Muscle of back (tissue), 11 donors: ENCODE measurements around the gene ENOX2. TPM values are rescaled to one million over a fixed set of nuclear protein-coding genes. Genes with fewer than 3 reads are reported as not detected.

ENCODE experiments used
- DNase-seq, 3 donors: peaks; one replicate each; pipeline versions ENCODE4 v3.0.0 to v3.0.0-alpha.2; 2013
- polyA plus RNA-seq, 10 donors: library from polyadenylated mRNA; unstranded; fragments of 120-200 nt; gene quantifications; one replicate each; pipeline ENCODE4 v1.2.1, GENCODE V29; 2013; ENCODE audit not compliant: insufficient read length in 10 of 10

ENOX2 gene
- polyA plus RNA-seq, 10 donors, result 6.7 to 22.0 (median 12.1) TPM

- no peak for DNase-seq
Measured at GRCh38 chrX:130631011-130631410, 272.0 kb downstream of the ENOX2 start.

GRCh38 chrX:130628516-130628915, 274.5 kb downstream of the ENOX2 start:
- no peak for DNase-seq

GRCh38 chrX:130626521-130626920, 276.5 kb downstream of the ENOX2 start:
- DNase-seq, result no peak

GRCh38 chrX:130625386-130625785, 277.6 kb downstream of the ENOX2 start:
- DNase-seq, result no peak

- DNase-seq, result no peak
Measured at GRCh38 chrX:130623518-130623917, 279.5 kb downstream of the ENOX2 start.

- DNase-seq, result no peak
Measured at GRCh38 chrX:130615941-130616340, 287.1 kb downstream of the ENOX2 start.

GRCh38 chrX:130607431-130607830, 295.6 kb downstream of the ENOX2 start:
- DNase-seq, result no peak

GRCh38 chrX:130606425-130606824, 296.6 kb downstream of the ENOX2 start:
- peak; percentile 26 to 71 (median 57) for DNase-seq

GRCh38 chrX:130604882-130605281, 298.1 kb downstream of the ENOX2 start:
- DNase-seq, result no peak

GRCh38 chrX:130594453-130594916, 308.5 kb downstream of the ENOX2 start:
- DNase-seq, result no peak

- no peak for DNase-seq
Measured at GRCh38 chrX:130593911-130594310, 309.1 kb downstream of the ENOX2 start.

- DNase-seq, result no peak
Measured at GRCh38 chrX:130592204-130592603, 310.8 kb downstream of the ENOX2 start.

GRCh38 chrX:130578906-130579305, 324.1 kb downstream of the ENOX2 start:
- DNase-seq, result no peak

GRCh38 chrX:130577431-130577830, 325.6 kb downstream of the ENOX2 start:
- no peak for DNase-seq

GRCh38 chrX:130575831-130576389, 327.1 kb downstream of the ENOX2 start:
- peak in 2 of 3 donors; percentile 20 to 43 for DNase-seq

Other genes with a start within 250 kb of the ENOX2 start
- gene ARHGAP36, start 155.1 kb upstream of the ENOX2 start, polyA plus RNA-seq, result 100 to 1,000 TPM; 170 to 599 (median 395) TPM